ENCODE data around the gene UGT1A7.

The UGT1A7 gene

DNA sequence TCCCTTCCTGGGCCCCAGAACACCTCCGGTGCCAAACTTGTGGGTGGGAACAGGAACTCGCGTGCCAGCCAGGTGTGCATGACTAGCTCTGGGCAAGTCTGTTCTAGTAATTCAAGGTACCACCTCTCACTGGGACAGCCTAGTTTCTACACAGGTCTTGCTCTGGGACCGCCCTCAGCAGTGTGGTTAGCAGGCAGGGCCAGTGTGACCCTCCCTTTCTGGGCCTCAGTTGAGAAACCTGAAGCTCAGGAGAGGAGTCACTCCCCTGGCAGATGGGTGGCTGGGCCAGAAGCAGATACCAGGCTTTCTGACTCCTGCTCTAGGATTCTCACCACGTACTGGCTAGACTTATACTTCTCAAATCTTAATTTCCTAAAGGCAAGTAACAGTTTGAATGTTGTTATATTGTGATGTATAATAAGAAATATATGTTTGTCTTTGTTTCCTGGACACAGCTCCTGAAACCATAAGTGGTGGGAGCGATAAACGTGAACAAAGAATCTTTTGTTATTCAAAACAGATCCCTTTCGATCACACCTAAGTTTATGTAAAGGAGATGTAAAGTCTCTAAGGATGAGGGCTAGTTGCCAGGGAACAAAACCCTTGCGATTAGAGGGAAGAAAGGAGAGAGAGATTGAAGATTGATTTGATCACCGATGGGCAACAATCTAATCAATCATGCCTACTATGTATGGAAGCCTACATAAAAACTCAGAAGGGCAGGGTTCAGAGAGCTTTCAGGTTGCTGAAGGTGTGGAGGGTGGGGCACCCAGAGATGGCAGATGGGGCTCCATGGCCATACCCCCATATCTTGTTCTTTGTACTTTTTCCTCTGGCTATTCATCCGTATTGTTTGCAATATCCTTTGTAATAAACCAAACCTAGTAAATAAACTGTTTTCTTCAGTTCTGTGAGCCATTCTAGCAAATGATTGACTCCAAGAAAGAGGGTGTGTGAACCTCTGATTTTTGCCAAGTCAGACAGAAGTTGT is 10.0 kb downstream of the UGT1A7 start:
- TF ChIP-seq YY1 (IDR thresholded peaks at IDR 0.05; ENCODE audit: low read depth): no peak

DNA sequence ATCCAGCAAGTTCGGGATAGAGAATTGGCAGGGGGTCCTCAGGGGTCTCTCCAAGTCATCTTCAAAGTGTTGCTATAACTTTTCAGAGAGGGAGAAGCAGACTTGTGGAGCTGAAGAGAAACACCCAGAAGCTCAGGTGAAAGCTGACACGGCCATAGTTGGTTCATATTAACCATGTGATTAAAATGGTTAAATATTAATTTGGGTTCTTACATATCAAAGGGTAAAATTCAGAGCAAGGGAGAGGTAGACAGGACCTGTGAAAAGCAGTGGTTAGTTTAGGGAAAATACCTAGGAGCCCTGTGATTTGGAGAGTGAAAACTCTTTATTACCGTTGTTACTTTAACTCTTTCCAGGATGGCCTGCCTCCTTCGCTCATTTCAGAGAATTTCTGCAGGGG is 10.9 kb downstream of the UGT1A7 start, which contains the start of gene UGT1A6:
UGT1A6 (plus strand) TSS at position 243 of the 400 bp plus-strand sequence; CDS start at position 358, 115 bp downstream.
- no peak for TF ChIP-seq CREB1 (IDR thresholded peaks at IDR 0.05; ENCODE audit: low read depth)
- no peak for TF ChIP-seq TCF12 (IDR thresholded peaks at IDR 0.05; ENCODE audit: low read depth)
- TF ChIP-seq FOXM1 (IDR thresholded peaks at IDR 0.05; ENCODE audit: borderline replicate concordance, low read depth): no peak
- no peak for TF ChIP-seq TEAD4 (IDR thresholded peaks at IDR 0.05)
- TF ChIP-seq NFIC (IDR thresholded peaks at IDR 0.05): no peak

DNA sequence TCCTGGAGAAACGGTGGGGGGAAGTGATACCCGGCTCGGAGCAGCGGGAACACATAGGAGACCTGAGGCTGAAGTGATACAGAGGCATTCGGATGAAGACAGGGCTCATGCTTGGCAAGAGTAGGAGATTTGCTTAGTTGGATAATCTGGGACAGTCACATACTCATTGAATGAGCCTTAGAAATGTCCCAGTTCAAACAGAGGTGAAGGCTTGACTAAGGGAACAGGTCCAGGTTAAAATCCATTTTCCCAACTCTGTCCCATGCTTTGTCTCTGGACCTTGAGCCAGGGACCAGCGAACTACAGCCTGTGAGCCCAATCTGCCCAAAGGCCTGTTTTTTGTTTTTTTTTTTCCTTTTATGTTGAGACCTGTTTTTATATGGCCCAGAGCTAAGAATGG is 12.3 kb downstream of the UGT1A7 start:
- TF ChIP-seq TAF1 (IDR thresholded peaks at IDR 0.05; ENCODE audit: low read depth) (no peak), FOXM1 (IDR thresholded peaks at IDR 0.05; ENCODE audit: borderline replicate concordance, low read depth) (no peak), NFIC (IDR thresholded peaks at IDR 0.05) (no peak), RAD21 (IDR thresholded peaks at IDR 0.05; ENCODE audit: low read depth) (no peak), ZBTB7A (IDR thresholded peaks at IDR 0.05; ENCODE audit: low read depth) (no peak), YY1 (IDR thresholded peaks at IDR 0.05; ENCODE audit: low read depth) (no peak), TCF12 (IDR thresholded peaks at IDR 0.05; ENCODE audit: low read depth) (no peak), EP300 (IDR thresholded peaks at IDR 0.05; ENCODE audit: borderline replicate concordance) (no peak), TEAD4 (IDR thresholded peaks at IDR 0.05) (no peak), EGR1 (IDR thresholded peaks at IDR 0.05) (no peak), CEBPB (IDR thresholded peaks at IDR 0.05) (no peak), CREB1 (IDR thresholded peaks at IDR 0.05; ENCODE audit: low read depth) (no peak)
- TF ChIP-seq, protein P1, sequence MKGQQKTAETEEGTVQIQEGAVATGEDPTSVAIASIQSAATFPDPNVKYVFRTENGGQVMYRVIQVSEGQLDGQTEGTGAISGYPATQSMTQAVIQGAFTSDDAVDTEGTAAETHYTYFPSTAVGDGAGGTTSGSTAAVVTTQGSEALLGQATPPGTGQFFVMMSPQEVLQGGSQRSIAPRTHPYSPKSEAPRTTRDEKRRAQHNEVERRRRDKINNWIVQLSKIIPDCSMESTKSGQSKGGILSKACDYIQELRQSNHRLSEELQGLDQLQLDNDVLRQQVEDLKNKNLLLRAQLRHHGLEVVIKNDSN (IDR thresholded peaks at IDR 0.05): no peak
- TF ChIP-seq, protein P2, sequence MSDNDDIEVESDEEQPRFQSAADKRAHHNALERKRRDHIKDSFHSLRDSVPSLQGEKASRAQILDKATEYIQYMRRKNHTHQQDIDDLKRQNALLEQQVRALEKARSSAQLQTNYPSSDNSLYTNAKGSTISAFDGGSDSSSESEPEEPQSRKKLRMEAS (IDR thresholded peaks at IDR 0.05): no peak
- TF ChIP-seq, protein P3, sequence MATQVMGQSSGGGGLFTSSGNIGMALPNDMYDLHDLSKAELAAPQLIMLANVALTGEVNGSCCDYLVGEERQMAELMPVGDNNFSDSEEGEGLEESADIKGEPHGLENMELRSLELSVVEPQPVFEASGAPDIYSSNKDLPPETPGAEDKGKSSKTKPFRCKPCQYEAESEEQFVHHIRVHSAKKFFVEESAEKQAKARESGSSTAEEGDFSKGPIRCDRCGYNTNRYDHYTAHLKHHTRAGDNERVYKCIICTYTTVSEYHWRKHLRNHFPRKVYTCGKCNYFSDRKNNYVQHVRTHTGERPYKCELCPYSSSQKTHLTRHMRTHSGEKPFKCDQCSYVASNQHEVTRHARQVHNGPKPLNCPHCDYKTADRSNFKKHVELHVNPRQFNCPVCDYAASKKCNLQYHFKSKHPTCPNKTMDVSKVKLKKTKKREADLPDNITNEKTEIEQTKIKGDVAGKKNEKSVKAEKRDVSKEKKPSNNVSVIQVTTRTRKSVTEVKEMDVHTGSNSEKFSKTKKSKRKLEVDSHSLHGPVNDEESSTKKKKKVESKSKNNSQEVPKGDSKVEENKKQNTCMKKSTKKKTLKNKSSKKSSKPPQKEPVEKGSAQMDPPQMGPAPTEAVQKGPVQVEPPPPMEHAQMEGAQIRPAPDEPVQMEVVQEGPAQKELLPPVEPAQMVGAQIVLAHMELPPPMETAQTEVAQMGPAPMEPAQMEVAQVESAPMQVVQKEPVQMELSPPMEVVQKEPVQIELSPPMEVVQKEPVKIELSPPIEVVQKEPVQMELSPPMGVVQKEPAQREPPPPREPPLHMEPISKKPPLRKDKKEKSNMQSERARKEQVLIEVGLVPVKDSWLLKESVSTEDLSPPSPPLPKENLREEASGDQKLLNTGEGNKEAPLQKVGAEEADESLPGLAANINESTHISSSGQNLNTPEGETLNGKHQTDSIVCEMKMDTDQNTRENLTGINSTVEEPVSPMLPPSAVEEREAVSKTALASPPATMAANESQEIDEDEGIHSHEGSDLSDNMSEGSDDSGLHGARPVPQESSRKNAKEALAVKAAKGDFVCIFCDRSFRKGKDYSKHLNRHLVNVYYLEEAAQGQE (IDR thresholded peaks at IDR 0.05; ENCODE audit: low read depth): no peak

DNA sequence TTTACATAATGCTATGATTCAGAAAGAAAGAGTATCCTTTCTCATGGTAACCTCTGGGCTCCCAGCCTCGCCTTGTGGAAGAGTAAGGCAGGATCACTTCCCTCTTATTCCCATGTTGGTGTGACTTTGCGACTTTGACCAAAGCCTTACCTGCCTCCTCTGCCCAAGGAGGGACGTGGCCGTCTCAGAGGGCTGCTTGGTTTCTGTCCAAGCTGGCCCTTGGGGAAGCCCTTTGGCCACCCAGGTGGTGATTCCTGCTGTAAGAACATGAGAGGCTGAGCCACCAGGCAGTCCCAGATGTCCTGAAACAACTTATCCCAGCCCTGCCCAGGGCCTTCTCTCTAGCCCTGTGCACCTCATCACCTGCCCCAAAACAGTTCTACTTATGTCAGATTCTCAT is 17.0 kb downstream of the UGT1A7 start:
- TF ChIP-seq TAF1 (IDR thresholded peaks at IDR 0.05; ENCODE audit: low read depth) (no peak), NFIC (IDR thresholded peaks at IDR 0.05) (no peak), CREB1 (IDR thresholded peaks at IDR 0.05; ENCODE audit: low read depth) (no peak), YY1 (IDR thresholded peaks at IDR 0.05; ENCODE audit: low read depth) (no peak), RAD21 (IDR thresholded peaks at IDR 0.05; ENCODE audit: low read depth) (no peak), CEBPB (IDR thresholded peaks at IDR 0.05) (no peak), ZBTB7A (IDR thresholded peaks at IDR 0.05; ENCODE audit: low read depth) (no peak), TCF12 (IDR thresholded peaks at IDR 0.05; ENCODE audit: low read depth) (no peak)
- TF ChIP-seq, protein P2 (IDR thresholded peaks at IDR 0.05): no peak
- TF ChIP-seq, protein P3 (IDR thresholded peaks at IDR 0.05; ENCODE audit: low read depth): no peak
- TF ChIP-seq, protein P1 (IDR thresholded peaks at IDR 0.05): no peak

DNA sequence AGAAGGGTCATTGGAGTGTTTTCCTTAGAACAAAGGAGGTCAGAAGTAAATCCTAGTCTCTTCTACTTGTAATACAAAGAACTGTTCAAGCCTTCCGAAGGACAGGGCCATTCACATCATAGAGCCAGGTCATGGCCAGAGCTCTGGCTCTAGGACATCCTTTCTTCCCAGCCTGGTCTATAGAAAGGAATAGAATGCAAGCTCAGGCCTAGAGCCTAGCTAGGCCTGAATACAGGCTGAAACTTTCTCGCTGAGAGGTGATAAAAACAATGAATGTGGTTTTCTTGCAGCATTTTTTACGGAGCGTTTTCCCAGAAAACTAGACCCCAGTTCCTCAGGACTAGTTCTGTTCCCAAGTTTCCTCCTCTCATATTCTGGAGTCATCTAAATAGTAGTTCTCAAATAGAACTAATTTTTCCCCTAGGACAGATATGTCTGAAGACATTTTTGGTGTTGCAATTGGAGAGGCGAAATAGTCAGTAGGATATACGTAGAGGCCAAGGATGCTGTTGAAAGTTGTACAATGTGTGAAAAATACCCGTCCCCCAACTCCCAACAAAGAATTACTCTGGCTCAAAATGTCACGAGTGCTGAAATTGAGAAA is 17.8 kb downstream of the UGT1A7 start:
- TF ChIP-seq NFIC (IDR thresholded peaks at IDR 0.05) (no peak), EP300 (IDR thresholded peaks at IDR 0.05; ENCODE audit: borderline replicate concordance) (no peak), TAF1 (IDR thresholded peaks at IDR 0.05; ENCODE audit: low read depth) (no peak), CREB1 (IDR thresholded peaks at IDR 0.05; ENCODE audit: low read depth) (no peak), ZBTB7A (IDR thresholded peaks at IDR 0.05; ENCODE audit: low read depth) (no peak), TEAD4 (IDR thresholded peaks at IDR 0.05) (no peak), RAD21 (IDR thresholded peaks at IDR 0.05; ENCODE audit: low read depth) (no peak), CEBPB (IDR thresholded peaks at IDR 0.05) (no peak), EGR1 (IDR thresholded peaks at IDR 0.05) (no peak), FOXM1 (IDR thresholded peaks at IDR 0.05; ENCODE audit: borderline replicate concordance, low read depth) (no peak), TCF12 (IDR thresholded peaks at IDR 0.05; ENCODE audit: low read depth) (no peak), YY1 (IDR thresholded peaks at IDR 0.05; ENCODE audit: low read depth) (no peak)
- TF ChIP-seq, protein P3 (IDR thresholded peaks at IDR 0.05; ENCODE audit: low read depth): no peak
- TF ChIP-seq, protein P1 (IDR thresholded peaks at IDR 0.05): no peak
- TF ChIP-seq, protein P2 (IDR thresholded peaks at IDR 0.05): no peak
